HG03280 (cell line): ENCODE measurements around the gene ADAMTS19.
"Not testable (repeated sequence)": the region's sequence is repeated elsewhere in the genome, so short reads cannot be mapped to it uniquely, and the experiment has no call there.

Experiments
- ATAC-seq: cut with Tn5 transposase; IDR thresholded peaks from one replicate; pipeline ENCODE4 v1.9.1; 2021; ENCODE audit warnings: mild to moderate bottlenecking, moderate library complexity; ENCODE audit not compliant: unreplicated experiment

The ADAMTS19 gene, protein sequence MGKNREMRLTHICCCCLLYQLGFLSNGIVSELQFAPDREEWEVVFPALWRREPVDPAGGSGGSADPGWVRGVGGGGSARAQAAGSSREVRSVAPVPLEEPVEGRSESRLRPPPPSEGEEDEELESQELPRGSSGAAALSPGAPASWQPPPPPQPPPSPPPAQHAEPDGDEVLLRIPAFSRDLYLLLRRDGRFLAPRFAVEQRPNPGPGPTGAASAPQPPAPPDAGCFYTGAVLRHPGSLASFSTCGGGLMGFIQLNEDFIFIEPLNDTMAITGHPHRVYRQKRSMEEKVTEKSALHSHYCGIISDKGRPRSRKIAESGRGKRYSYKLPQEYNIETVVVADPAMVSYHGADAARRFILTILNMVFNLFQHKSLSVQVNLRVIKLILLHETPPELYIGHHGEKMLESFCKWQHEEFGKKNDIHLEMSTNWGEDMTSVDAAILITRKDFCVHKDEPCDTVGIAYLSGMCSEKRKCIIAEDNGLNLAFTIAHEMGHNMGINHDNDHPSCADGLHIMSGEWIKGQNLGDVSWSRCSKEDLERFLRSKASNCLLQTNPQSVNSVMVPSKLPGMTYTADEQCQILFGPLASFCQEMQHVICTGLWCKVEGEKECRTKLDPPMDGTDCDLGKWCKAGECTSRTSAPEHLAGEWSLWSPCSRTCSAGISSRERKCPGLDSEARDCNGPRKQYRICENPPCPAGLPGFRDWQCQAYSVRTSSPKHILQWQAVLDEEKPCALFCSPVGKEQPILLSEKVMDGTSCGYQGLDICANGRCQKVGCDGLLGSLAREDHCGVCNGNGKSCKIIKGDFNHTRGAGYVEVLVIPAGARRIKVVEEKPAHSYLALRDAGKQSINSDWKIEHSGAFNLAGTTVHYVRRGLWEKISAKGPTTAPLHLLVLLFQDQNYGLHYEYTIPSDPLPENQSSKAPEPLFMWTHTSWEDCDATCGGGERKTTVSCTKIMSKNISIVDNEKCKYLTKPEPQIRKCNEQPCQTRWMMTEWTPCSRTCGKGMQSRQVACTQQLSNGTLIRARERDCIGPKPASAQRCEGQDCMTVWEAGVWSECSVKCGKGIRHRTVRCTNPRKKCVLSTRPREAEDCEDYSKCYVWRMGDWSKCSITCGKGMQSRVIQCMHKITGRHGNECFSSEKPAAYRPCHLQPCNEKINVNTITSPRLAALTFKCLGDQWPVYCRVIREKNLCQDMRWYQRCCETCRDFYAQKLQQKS

DNA sequence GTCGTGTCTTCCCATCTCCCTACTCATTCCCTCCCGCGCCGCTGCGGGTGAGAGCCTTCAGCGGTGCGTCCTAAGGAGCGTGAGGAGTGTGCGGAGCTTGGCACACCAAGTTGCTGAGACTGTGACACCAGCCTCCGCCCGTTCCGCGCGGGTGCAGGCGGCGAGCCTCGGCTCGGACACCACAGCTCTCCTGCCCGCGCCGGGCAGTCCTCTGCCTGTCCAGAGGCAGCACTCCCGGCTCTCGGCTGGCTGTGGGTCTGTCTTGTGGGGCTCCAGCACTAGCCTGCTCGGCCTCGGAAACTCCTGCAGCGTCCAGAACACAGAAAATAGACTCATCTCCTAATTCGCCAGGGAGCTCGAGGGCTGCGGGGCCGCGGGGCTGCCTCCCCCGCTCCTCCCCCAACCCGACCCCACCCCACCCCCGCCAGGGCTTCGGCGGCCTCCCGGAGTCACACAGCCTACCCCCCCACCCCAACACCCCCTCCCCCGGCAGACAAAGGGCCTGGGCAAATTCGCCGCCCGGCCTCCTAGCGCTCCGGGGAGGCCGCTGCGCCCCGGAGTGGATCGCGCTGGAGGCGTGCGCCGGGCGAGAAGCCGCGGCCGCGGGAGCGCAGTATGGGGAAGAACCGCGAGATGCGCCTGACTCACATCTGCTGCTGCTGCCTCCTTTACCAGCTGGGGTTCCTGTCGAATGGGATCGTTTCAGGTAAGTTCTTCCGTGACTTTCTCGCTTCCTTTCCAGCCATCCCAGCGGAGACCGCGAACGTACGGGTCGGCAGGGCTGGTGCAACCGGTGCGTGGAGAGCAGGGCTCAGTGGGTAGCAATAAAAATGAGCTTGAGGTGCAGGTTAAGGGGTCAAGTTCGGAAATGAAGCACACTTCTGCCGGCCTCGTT lies at the start of gene ADAMTS19:
Gene ADAMTS19, plus strand, starts transcription at position 522 of the 895 bp plus-strand sequence. Its CDS starts 94 bp downstream, at position 616.
- no peak for ATAC-seq

- ATAC-seq, result no peak
Observed at GRCh38 chr5:129410488-129410887, 49.6 kb upstream of the ADAMTS19 start.

- ATAC-seq, result no peak
Observed at GRCh38 chr5:129412721-129413120, 47.4 kb upstream of the ADAMTS19 start.

DNA sequence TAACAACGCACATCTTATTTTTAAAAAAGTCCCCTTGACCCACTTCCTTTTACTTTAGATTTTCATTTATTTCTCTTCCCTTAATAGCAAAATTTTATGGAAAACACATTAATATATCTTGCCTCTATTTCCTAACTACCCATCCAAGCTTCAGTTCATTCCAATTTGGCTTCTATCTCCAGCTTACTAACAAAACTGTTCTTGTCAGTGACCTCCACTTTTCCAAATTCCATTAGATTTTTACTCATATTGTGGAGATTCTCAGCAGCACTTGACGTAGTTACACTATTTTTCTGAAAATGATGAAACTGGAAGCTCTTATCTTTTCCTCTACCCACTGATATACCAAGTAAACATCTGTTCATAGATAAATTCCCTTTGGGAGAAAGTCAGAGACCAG lies 46.5 kb upstream of the ADAMTS19 start:
- no peak for ATAC-seq

GRCh38 chr5:129419292-129419691 lies 40.8 kb upstream of the ADAMTS19 start:
- no peak for ATAC-seq

DNA sequence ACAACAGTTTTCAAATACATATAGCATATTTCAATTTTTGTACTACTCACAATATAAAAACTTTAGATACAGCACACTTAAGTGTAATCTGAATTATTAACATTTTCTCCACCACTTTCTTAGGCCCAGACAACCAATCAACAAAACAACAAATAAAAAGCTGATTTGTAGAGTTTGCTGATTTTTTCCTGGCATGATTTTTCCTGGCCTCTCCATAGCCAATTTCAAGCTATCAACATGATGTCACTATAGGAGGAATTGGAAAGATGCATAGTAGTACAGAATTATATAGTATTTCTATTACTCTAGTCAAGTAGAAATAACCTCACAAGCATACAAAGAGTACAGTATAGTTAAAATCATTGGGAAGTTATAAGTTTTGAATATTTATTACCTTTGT lies 35.1 kb upstream of the ADAMTS19 start:
- ATAC-seq, result no peak

GRCh38 chr5:129426071-129426470 lies 34.0 kb upstream of the ADAMTS19 start:
- no peak for ATAC-seq

GRCh38 chr5:129428636-129429035 lies 31.5 kb upstream of the ADAMTS19 start:
- not testable (repeated sequence) for ATAC-seq

DNA sequence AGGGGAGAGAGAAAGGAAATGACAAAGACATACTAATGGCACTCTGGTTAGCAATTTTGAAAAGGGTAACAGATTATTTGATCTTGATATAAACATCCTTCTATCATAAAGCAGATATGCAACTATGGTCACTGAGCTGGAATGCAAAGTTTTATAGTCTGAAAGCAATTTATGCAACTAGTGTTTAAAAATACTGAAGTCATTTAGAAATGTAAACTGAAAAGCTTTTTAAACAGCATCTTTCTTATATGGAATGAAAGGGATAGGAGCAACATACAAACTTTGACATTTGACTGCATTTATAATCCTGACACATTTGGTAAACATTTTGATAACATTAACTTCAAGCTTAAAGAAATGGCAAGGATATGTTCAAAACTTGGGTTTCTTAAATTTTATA lies 28.7 kb upstream of the ADAMTS19 start:
- no peak for ATAC-seq

GRCh38 chr5:129438322-129438721 lies 21.8 kb upstream of the ADAMTS19 start:
- no peak for ATAC-seq

GRCh38 chr5:129440424-129440823 lies 19.7 kb upstream of the ADAMTS19 start:
- ATAC-seq, result no peak

GRCh38 chr5:129441096-129441495 lies 19.0 kb upstream of the ADAMTS19 start:
- no peak for ATAC-seq

DNA sequence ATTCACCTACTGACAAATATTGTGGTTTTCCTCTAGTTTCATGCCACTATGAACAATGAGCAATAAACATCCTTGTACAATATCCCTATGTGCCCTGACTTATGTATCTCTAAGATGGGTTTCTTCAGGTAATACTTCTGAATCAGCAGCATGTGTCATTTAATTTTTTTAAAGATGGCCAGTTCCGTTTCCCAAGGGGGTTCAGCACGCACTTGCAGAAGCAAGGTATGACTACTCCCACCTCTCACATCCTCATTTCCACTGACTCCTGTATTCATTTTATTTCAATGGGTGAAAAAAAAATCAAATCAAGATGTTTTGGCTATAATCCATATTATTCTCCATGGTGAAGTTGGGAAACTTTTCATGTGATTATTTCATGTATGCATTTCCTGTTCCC lies 14.7 kb upstream of the ADAMTS19 start:
- ATAC-seq, result no peak

DNA sequence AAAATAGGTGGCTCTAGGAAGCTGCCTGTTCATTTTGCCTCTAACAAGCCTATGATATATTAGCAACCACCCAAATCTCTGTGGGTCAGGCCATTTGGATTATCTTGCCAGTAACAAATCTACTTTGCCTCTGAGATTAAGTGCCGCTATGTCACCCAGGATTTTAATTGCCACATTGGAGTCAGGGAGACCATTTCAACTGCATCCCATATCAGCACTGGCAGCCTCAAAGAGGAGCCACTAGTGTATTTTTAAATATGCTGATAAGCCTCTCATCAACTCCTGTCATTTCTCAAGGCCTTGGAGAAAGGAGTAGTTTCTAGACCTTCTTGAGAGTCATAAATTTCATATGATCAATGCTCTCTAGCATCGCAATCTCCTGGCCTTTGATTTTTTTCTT lies 12.1 kb upstream of the ADAMTS19 start:
- ATAC-seq, result no peak

DNA sequence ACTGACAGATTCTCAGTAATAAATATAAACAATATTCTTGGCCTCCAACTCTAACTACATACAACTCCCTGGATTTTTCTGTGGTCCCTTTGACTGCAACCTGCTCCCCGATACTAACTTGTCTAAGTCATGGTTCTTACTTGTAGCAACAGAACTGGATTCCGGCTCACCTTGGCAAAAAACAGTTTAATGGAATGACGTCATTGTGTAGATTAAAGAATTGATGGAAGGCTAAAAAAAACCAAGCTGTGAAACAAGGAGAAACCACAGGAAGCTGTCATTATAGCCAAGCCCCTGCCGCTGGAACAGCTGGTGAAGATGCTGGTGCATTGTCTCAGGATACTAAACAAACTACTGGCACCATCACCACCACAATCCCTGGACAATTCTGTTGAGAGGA lies 11.4 kb upstream of the ADAMTS19 start:
- ATAC-seq, result no peak

DNA sequence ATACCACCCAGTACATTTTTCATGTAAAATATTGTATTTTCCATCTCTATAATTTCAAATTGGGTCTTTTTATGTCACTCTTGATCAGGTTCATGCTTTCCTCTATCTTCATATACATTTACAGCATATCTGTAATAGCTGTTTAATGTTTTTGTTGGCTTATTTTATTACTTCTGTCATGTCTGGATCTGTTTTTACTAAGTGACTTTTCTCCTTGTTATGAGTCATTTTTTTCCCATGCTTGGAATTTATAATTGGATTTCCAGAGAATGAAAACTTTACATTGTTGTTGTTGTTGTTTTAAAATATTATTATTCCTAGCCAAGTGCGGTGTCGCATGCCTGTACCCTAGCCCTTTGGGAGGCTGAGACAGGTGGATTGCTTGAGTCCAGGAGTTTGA lies 5.6 kb upstream of the ADAMTS19 start:
- no peak for ATAC-seq

DNA sequence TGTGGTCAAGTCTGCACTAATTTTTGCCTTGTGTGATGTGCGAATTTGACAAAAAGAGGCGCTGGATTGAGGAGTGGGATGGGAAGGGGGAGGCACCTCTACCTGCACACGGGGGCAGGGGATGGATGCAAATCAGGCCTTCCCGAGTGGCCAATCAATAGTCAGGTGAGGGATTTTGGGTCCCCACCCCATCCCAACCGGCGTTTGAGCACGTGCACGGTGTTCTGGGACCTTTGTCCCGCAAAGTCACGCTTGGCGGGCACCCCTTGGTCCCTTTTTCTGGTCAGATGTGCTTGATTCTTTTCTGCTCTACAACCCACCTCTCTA lies 685 bp upstream of the ADAMTS19 start:
- no peak for ATAC-seq

GRCh38 chr5:129460672-129460935 lies 506 bp downstream of the ADAMTS19 start:
- no peak for ATAC-seq

DNA sequence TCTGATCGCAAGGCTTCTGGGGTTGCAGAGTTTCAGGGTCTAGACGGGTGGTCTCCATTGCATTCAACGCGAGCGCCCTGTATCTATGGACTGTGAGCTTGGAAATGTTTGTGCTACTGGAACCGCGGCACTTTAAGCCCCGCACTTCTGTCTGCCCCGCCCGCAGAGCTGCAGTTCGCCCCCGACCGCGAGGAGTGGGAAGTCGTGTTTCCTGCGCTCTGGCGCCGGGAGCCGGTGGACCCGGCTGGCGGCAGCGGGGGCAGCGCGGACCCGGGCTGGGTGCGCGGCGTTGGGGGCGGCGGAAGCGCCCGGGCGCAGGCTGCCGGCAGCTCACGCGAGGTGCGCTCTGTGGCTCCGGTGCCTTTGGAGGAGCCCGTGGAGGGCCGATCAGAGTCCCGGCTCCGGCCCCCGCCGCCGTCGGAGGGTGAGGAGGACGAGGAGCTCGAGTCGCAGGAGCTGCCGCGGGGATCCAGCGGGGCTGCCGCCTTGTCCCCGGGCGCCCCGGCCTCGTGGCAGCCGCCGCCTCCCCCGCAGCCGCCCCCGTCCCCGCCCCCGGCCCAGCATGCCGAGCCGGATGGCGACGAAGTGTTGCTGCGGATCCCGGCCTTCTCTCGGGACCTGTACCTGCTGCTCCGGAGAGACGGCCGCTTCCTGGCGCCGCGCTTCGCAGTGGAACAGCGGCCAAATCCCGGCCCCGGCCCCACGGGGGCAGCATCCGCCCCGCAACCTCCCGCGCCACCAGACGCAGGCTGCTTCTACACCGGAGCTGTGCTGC lies 1.0 kb downstream of the ADAMTS19 start:
- no peak for ATAC-seq
